DMS53 (cell line): ENCODE results near the gene LTO1.
"Not testable (repeated sequence)": the region's sequence is repeated elsewhere in the genome, so short reads cannot be mapped to it uniquely, and the experiment has no call there.

Experiments used
- DNase-seq: peaks from one replicate; lab custom pipeline; 2025; lab: John Stamatoyannopoulos, UW

The LTO1 gene

DNA sequence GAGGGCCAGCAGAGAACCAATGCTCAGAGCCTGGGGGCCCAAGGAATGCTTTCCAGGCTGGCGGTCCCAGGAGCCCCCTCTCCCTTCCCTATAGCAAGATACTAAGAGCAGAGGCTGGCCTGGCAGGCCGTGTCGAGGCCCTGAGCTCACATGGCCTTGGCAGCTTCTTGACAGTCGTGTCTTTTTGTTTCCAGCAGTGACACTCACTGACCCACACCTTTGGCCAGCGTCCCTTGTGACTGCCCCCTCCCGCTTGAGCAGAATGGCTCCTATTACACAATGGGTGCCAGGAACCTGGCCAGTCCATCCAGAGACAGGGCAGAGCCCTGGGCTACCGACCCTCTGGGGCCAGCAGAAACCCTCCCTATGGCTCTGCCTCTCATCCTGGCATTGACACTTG is 40.6 kb downstream of the LTO1 start:
- DNase-seq, result no peak

- DNase-seq, result no peak
Observed at GRCh38 chr11:69634069-69634468, 41.1 kb downstream of the LTO1 start.

- no peak for DNase-seq
Observed at GRCh38 chr11:69632900-69633299, 42.3 kb downstream of the LTO1 start.

- no peak for DNase-seq
Observed at GRCh38 chr11:69630424-69630823, 44.7 kb downstream of the LTO1 start.

DNA sequence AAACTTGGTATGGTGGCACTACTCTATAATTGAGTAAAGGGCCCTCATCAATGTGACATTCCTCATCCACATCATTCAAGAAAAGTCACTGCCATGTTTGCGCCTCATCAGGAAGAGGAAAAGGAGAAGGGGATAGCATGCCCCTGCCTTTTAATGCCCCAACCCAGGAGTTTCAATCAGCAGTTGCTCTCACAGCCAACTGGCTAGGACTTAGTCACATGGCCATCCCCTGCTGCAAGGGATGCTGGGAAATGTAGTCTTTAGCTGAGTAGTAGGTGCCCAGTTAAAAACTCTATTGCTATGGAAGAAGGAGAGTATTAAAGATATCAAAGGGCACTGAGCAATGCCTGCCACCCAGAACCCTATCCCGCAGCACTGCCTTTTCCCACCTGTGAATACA is 45.1 kb downstream of the LTO1 start:
- DNase-seq, result peak; percentile 33

DNA sequence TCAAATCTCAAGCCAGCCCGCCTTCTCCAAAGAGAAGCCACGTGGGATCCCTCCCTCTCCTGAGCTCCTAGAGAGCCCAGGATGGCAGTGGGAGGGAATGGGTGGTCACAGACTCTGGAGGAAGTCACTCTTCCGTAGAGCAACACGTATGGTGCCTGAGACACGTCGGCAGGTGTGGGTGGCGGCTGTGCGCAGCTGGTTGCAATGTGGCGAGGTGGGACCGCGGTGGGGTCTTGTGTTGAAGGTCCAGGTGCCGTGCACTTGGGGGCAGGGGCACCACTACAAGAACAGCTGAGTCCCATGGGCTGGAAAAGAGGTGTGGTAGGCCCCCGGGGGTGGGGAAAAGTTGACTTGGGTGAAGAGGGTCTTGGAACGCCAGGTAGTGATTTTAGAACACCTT is 47.6 kb downstream of the LTO1 start:
- DNase-seq, result no peak

DNA sequence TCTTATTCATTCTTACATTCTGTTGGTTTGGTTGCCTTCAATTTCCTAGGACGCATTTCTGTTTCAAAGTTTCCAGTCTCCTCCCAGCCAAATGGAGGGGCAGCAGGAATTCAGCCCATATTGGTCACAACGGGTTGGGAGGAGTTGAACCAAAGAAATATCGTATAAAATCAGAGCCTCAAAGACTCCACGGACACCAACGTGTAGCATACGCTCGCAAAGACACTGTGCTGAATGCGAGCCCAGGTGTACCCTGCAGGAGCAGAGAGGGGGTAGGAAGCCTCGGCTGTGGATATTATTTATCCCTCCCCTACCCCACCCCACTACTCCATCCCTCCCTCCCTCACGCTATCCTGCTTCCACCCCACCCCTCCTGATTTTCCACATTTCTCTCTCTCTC is 49.7 kb downstream of the LTO1 start:
- DNase-seq, result no peak

GRCh38 chr11:69624293-69624692 is 50.9 kb downstream of the LTO1 start:
- DNase-seq, result no peak

DNA sequence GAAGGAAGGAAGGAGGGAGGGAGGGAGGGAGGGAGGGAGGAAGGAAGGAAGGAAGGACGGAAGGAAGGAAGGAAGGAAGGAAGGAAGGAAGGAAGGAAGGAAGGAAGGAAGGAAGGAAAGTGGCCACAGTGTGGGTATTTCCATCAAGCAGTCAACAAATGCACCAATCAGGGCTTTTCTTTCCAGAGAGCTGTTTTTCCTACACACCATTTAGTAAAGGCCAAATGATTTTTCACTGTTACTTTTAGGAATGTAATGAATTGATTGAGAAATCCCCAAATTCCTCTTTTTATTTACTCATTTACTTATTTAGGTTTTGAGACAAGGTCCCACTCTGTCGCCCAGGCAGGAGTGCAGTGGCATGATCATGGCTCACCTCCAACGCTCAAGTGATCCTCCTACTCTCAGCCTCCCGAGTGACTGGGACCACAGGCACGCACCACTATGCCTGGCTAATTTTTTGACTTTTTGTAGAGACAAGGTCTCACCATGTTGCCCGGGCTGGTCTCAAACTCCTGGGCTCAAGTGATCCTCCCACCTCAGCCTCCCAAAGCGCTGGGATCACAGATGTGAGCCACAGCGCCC is 53.0 kb downstream of the LTO1 start:
- DNase-seq, result not testable (repeated sequence)

GRCh38 chr11:69620683-69621290 is 54.4 kb downstream of the LTO1 start:
- no peak for DNase-seq

GRCh38 chr11:69618237-69618636 is 56.9 kb downstream of the LTO1 start:
- no peak for DNase-seq

DNA sequence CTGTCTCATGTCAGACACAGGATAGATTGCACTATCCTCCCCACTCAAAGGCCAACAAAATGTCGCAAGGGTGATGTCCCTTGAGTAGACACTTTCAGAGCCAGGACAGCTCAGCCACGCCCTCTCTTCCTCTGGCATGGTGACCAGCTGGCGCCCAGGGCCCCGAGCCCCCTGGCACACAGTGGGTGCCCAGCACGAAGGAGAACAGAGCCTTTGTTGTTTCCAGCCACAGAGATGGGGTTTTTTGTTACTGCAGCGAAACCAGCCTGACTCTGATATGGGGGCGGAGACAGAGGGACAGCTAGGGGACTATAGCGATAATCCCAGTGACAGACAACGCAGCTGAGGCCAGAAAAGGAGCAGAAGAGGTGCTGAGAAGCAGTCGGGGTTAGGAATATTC is 57.5 kb downstream of the LTO1 start:
- DNase-seq, result no peak

DNA sequence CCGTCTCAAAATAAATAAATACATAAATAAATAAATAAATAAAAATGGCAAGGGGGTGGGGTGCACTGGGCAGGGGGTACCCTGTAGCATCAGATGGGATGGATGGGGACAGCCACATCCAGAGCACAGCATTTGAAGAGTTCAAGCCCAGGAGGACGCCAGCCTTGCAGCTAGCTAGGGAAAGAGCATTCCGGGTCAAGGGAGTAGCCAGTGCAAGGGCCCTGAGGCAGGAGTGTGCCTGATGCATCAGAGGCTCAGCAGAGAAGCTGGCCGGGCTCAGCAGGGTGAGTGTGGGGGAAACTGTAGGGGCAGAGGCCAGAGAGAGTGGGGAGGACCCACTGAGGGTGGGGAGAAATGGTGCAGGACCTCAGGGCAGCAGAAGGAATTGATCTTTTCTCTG is 57.9 kb downstream of the LTO1 start:
- no peak for DNase-seq
